GM12875 (cell line): ENCODE measurements around the gene GALNT9.
"Not testable (repeated sequence)": the region's sequence is repeated elsewhere in the genome, so short reads cannot be mapped to it uniquely, and the experiment has no call there.

Source experiments
- H3K4me3 ChIP-seq: one replicate; pipeline ENCODE4 v1.5.1; 2011; ENCODE audit warnings: low read depth, low read length, control low read depth
- CTCF ChIP-seq: IDR thresholded peaks from 2 replicates; pipeline ENCODE4 v1.5.1; 2011; ENCODE audit warnings: low read depth, mild to moderate bottlenecking, control low read depth, inconsistent platforms, low read length, moderate library complexity, borderline replicate concordance; ENCODE audit not compliant: insufficient read depth

The GALNT9 gene

GRCh38 chr12:132245521-132246101 is 83.8 kb downstream of the GALNT9 start:
- TF ChIP-seq CTCF: no peak
- no peak overlapping the region for H3K4me3 ChIP-seq

- H3K4me3 ChIP-seq: no peak overlapping the region
- TF ChIP-seq CTCF: no peak
Observed at GRCh38 chr12:132244724-132245295, 84.6 kb downstream of the GALNT9 start.

GRCh38 chr12:132243596-132244310 is 85.6 kb downstream of the GALNT9 start:
- no peak for TF ChIP-seq CTCF
- H3K4me3 ChIP-seq: no peak overlapping the region

GRCh38 chr12:132243171-132243570 is 86.2 kb downstream of the GALNT9 start:
- H3K4me3 ChIP-seq: not testable (repeated sequence)

GRCh38 chr12:132240669-132241007 is 88.8 kb downstream of the GALNT9 start:
- H3K4me3 ChIP-seq: not testable (repeated sequence)

- TF ChIP-seq CTCF: no peak
- H3K4me3 ChIP-seq: no peak overlapping the region
Observed at GRCh38 chr12:132239796-132240668, 89.4 kb downstream of the GALNT9 start.

GRCh38 chr12:132239392-132239791 is 90.0 kb downstream of the GALNT9 start:
- no peak overlapping the region for H3K4me3 ChIP-seq
- no peak for TF ChIP-seq CTCF

- no peak overlapping the region for H3K4me3 ChIP-seq
- TF ChIP-seq CTCF: no peak
Observed at GRCh38 chr12:132238884-132239283, 90.5 kb downstream of the GALNT9 start.
